Activated T-helper 2 cell treated with anti-CD3 and anti-CD28 coated beads, Interferon-gamma antibody, Interleukin-2, Interleukin-4, amounts not matched to agents 10 μg/mL and 5 μg/mL and 100 μg/mL, durations not matched to agents 14 hours and 24 hours and 36 hours (primary cell): ENCODE data around the gene KLLN. TPM values are rescaled to one million over a fixed set of nuclear protein-coding genes. Genes with fewer than 3 reads are reported as not detected.
"Not testable (repeated sequence)": the region's sequence is repeated elsewhere in the genome, so short reads cannot be mapped to it uniquely, and the experiment has no call there.

Experiments used
- DNase-seq: peaks from one replicate; pipeline ENCODE4 v3.0.0; 2021; ENCODE audit warnings: low spot score
- H3K27ac Mint-ChIP-seq: one replicate; pipeline ENCODE4 v1.8.0; 2021; ENCODE audit warnings: mixed read lengths
- H3K27me3 Mint-ChIP-seq: one replicate; pipeline ENCODE4 v1.8.0; 2021; ENCODE audit warnings: low read depth, mixed read lengths
- H3K36me3 Mint-ChIP-seq: one replicate; pipeline ENCODE4 v1.8.0; 2021; ENCODE audit warnings: low read depth, mixed read lengths
- H3K4me1 Mint-ChIP-seq: one replicate; pipeline ENCODE4 v1.8.0; 2021; ENCODE audit warnings: low read depth, mixed read lengths
- H3K4me3 Mint-ChIP-seq: one replicate; pipeline ENCODE4 v1.8.0; 2021; ENCODE audit warnings: low read depth, mild to moderate bottlenecking, moderate library complexity, mixed read lengths
- H3K9me3 Mint-ChIP-seq: one replicate; pipeline ENCODE4 v1.8.0; 2021; ENCODE audit warnings: mixed read lengths
- intact Hi-C: fragments of 100-400 bp; cut with micrococcal nuclease; formaldehyde crosslinking; loops from one replicate; pipeline ENCODE4 v1.15.1; 2023
- total RNA-seq: library from RNA; stranded (reverse); gene quantifications from 2 replicates; pipeline ENCODE4 v1.2.3, GENCODE V29; 2022

The KLLN gene
- total RNA-seq = 0.55 and 0.64 TPM in 2 replicates

GRCh38 chr10:87863053-87863943 is at the start of gene KLLN, which contains the start of gene PTEN:
TSS of gene KLLN (minus strand) at chr10:87863533. CDS start at chr10:87862487, 1,046 bp downstream.
TSS of gene PTEN (plus strand) at chr10:87863625. CDS start at chr10:87864470, 845 bp downstream.
- peak; percentile 84 for DNase-seq
- H3K4me1 Mint-ChIP-seq = peaks cover 34% of the 10 kb centered on the region
- H3K9me3 Mint-ChIP-seq = no peaks in the 10 kb centered on the region
- H3K36me3 Mint-ChIP-seq = peaks cover 31% of the 10 kb centered on the region
- peak within 1 kb of the TSS; percentile 98 for H3K4me3 Mint-ChIP-seq
- H3K27ac Mint-ChIP-seq = peak within 1 kb of the TSS; percentile 96
- H3K27me3 Mint-ChIP-seq = no peaks in the 10 kb centered on the region
- intact Hi-C loops = loop anchor here (2.0 to 5.0 kb wide), 8 partner anchors 64 to 1341 kb away; partner anchors contain the start of genes GLUD1, SHLD2, STAMBPL1 and WAPL

GRCh38 chr10:87903396-87903795 is 40.1 kb upstream of the KLLN start:
- Mint-ChIP-seq H3K9me3 (peaks cover 24% of the 10 kb centered on the region), H3K4me1 (peaks cover 19% of the 10 kb centered on the region), H3K36me3 (peaks cover 95% of the 10 kb centered on the region)
- H3K27me3 Mint-ChIP-seq, intact Hi-C loops, H3K4me3 Mint-ChIP-seq, DNase-seq, H3K27ac Mint-ChIP-seq: not testable (repeated sequence)

- Mint-ChIP-seq H3K36me3 (peaks cover 85% of the 10 kb centered on the region), H3K9me3 (peaks cover 35% of the 10 kb centered on the region)
- H3K4me3 Mint-ChIP-seq, H3K27me3 Mint-ChIP-seq, H3K4me1 Mint-ChIP-seq, H3K27ac Mint-ChIP-seq, intact Hi-C loops, DNase-seq: not testable (repeated sequence)
Observed at GRCh38 chr10:87897957-87898356, 34.6 kb upstream of the KLLN start.

- H3K4me3 Mint-ChIP-seq = no peak overlapping the region
- H3K36me3 Mint-ChIP-seq = peaks cover 74% of the 10 kb centered on the region
- no peak overlapping the region for H3K27ac Mint-ChIP-seq
- H3K27me3 Mint-ChIP-seq = no peaks in the 10 kb centered on the region
- intact Hi-C loops = no loop called here
- H3K9me3 Mint-ChIP-seq = peaks cover 24% of the 10 kb centered on the region
- H3K4me1 Mint-ChIP-seq = peaks cover 4% of the 10 kb centered on the region
- no peak for DNase-seq
Observed at GRCh38 chr10:87896216-87896615, 32.9 kb upstream of the KLLN start.

- Mint-ChIP-seq H3K36me3 (peaks cover 66% of the 10 kb centered on the region), H3K27me3 (no peaks in the 10 kb centered on the region), H3K4me1 (peaks cover 4% of the 10 kb centered on the region), H3K27ac (no peak overlapping the region), H3K9me3 (peaks cover 18% of the 10 kb centered on the region), H3K4me3 (no peak overlapping the region)
- intact Hi-C loops = no loop called here
- DNase-seq = no peak
Observed at GRCh38 chr10:87895430-87895829, 32.1 kb upstream of the KLLN start.

- Mint-ChIP-seq H3K27me3 (no peaks in the 10 kb centered on the region), H3K4me3 (no peak overlapping the region), H3K36me3 (peaks cover 51% of the 10 kb centered on the region), H3K9me3 (peaks cover 19% of the 10 kb centered on the region), H3K27ac (no peak overlapping the region), H3K4me1 (peaks cover 9% of the 10 kb centered on the region)
- intact Hi-C loops = no loop called here
- no peak for DNase-seq
Observed at GRCh38 chr10:87887548-87888289, 24.4 kb upstream of the KLLN start.

GRCh38 chr10:87887146-87887545 is 23.8 kb upstream of the KLLN start:
- H3K9me3 Mint-ChIP-seq = peaks cover 20% of the 10 kb centered on the region
- peaks cover 8% of the 10 kb centered on the region for H3K4me1 Mint-ChIP-seq
- peaks cover 50% of the 10 kb centered on the region for H3K36me3 Mint-ChIP-seq
- no peak for DNase-seq
- no peak overlapping the region for H3K27ac Mint-ChIP-seq
- no peaks in the 10 kb centered on the region for H3K27me3 Mint-ChIP-seq
- intact Hi-C loops = no loop called here
- no peak overlapping the region for H3K4me3 Mint-ChIP-seq

- no peak overlapping the region for H3K27ac Mint-ChIP-seq
- intact Hi-C loops = no loop called here
- H3K27me3 Mint-ChIP-seq = no peaks in the 10 kb centered on the region
- H3K36me3 Mint-ChIP-seq = peaks cover 55% of the 10 kb centered on the region
- H3K4me1 Mint-ChIP-seq = peaks cover 13% of the 10 kb centered on the region
- H3K4me3 Mint-ChIP-seq = no peak overlapping the region
- H3K9me3 Mint-ChIP-seq = peaks cover 25% of the 10 kb centered on the region
- no peak for DNase-seq
Observed at GRCh38 chr10:87886635-87887034, 23.3 kb upstream of the KLLN start.

- Mint-ChIP-seq H3K4me1 (peaks cover 27% of the 10 kb centered on the region), H3K4me3 (no peak overlapping the region), H3K9me3 (peaks cover 37% of the 10 kb centered on the region), H3K27me3 (no peaks in the 10 kb centered on the region), H3K36me3 (peaks cover 73% of the 10 kb centered on the region), H3K27ac (no peak overlapping the region)
- intact Hi-C loops = no loop called here
- DNase-seq = no peak
Observed at GRCh38 chr10:87882555-87883294, 19.4 kb upstream of the KLLN start.

- peaks cover 28% of the 10 kb centered on the region for H3K9me3 Mint-ChIP-seq
- H3K27me3 Mint-ChIP-seq, intact Hi-C loops, H3K27ac Mint-ChIP-seq, DNase-seq, H3K4me3 Mint-ChIP-seq: not testable (repeated sequence)
- H3K4me1 Mint-ChIP-seq = peaks cover 24% of the 10 kb centered on the region
- peaks cover 62% of the 10 kb centered on the region for H3K36me3 Mint-ChIP-seq
Observed at GRCh38 chr10:87881373-87882059, 18.2 kb upstream of the KLLN start.

GRCh38 chr10:87880336-87880735 is 17.0 kb upstream of the KLLN start:
- DNase-seq = no peak
- no peak overlapping the region for H3K27ac Mint-ChIP-seq
- H3K36me3 Mint-ChIP-seq = peaks cover 54% of the 10 kb centered on the region
- no peaks in the 10 kb centered on the region for H3K27me3 Mint-ChIP-seq
- intact Hi-C loops = no loop called here
- H3K4me1 Mint-ChIP-seq = peaks cover 25% of the 10 kb centered on the region
- peaks cover 17% of the 10 kb centered on the region for H3K9me3 Mint-ChIP-seq
- H3K4me3 Mint-ChIP-seq = no peak overlapping the region
